ENCODE measurements around the gene OTOP3.
"Not testable (repeated sequence)": the region's sequence is repeated elsewhere in the genome, so short reads cannot be mapped to it uniquely, and the experiment has no call there.

Gene OTOP3

DNA sequence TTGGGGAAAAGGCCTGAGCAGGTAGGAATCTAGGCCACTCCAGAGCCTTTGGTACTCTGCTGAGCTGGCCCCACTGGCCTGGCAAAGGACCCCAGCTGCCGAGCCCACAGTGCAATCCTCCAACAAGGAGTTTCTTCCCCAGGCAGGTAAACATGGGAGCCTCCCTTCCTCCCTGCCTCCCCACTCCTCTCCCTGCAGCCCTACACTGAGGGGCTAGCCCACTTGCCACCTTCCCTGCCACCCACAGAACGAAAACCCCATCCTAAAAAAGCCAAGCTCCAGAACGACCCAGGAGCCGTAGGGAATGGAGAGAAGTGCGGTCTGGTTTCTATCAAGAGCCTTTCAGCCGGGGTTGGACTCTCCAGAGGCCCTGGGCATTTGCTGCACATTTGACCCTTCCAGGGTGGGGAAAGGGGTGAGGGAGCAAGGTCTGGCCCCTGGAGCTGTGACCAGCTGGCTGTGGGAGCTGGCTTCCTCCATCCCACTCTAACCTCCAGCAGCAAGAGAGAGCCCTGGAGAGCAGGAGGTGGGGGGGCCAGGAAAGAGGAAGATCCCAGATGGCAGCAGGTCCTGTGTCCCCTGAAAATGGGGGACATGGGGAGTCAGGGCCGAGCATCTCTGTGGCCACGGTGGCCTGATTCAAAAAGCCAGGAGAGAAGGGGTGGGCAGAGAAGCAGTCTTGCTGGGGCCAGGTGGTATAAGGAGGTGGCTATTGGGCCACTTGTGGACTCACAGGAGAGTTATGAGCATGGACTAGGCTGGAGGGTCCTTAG lies 35.6 kb downstream of the OTOP3 start:
- Histone ChIP-seq H3K9ac (ENCODE audit: low read length) (peak overlapping the region; percentile 79), H3K4me1 (ENCODE audit: control insufficient read depth, insufficient read depth, low read length) (peaks cover 47% of the 10 kb centered on the region), H3K9me3 (ENCODE audit: control insufficient read depth, low read length) (no peaks in the 10 kb centered on the region), H3K4me3 (ENCODE audit: low read length) (peak overlapping the region; percentile 69), H3K27me3 (ENCODE audit: control insufficient read depth, insufficient read depth, low read length) (peaks cover 4% of the 10 kb centered on the region), H3K36me3 (ENCODE audit: control insufficient read depth, insufficient read depth, low read length) (no peaks in the 10 kb centered on the region)

DNA sequence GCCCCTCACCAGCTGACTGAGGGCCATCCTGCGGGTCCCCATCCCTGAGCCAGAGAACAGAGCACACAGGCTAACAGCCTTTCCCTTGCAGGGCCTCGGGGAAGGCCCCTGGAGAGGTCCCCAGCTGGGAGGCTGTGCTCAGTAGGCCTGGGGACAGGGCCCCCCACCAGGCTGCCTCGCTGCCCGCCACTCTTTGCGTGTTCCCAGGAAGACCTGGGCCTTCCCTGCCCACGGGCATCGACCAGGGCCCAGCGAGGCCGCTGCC lies 36.1 kb downstream of the OTOP3 start:
- peaks cover 47% of the 10 kb centered on the region for H3K4me1 ChIP-seq (ENCODE audit: control insufficient read depth, insufficient read depth, low read length)
- peak overlapping the region; percentile 79 for H3K9ac ChIP-seq (ENCODE audit: low read length)
- no peaks in the 10 kb centered on the region for H3K9me3 ChIP-seq (ENCODE audit: control insufficient read depth, low read length)
- no peaks in the 10 kb centered on the region for H3K36me3 ChIP-seq (ENCODE audit: control insufficient read depth, insufficient read depth, low read length)
- H3K27me3 ChIP-seq (ENCODE audit: control insufficient read depth, insufficient read depth, low read length) = peaks cover 4% of the 10 kb centered on the region
- peak overlapping the region; percentile 69 for H3K4me3 ChIP-seq (ENCODE audit: low read length)

GRCh38 chr17:74972107-74972972 lies 36.6 kb downstream of the OTOP3 start, which contains the start of gene HID1:
HID1 (minus strand) TSS chr17:74972759; CDS start chr17:74972656, 103 bp downstream.
- peaks cover 47% of the 10 kb centered on the region for H3K4me1 ChIP-seq (ENCODE audit: control insufficient read depth, insufficient read depth, low read length)
- no peaks in the 10 kb centered on the region for H3K9me3 ChIP-seq (ENCODE audit: control insufficient read depth, low read length)
- peak within 1 kb of the TSS; percentile 79 for H3K9ac ChIP-seq (ENCODE audit: low read length)
- no peaks in the 10 kb centered on the region for H3K36me3 ChIP-seq (ENCODE audit: control insufficient read depth, insufficient read depth, low read length)
- H3K4me3 ChIP-seq (ENCODE audit: low read length) = peak within 1 kb of the TSS; percentile 69
- peaks cover 4% of the 10 kb centered on the region for H3K27me3 ChIP-seq (ENCODE audit: control insufficient read depth, insufficient read depth, low read length)

DNA sequence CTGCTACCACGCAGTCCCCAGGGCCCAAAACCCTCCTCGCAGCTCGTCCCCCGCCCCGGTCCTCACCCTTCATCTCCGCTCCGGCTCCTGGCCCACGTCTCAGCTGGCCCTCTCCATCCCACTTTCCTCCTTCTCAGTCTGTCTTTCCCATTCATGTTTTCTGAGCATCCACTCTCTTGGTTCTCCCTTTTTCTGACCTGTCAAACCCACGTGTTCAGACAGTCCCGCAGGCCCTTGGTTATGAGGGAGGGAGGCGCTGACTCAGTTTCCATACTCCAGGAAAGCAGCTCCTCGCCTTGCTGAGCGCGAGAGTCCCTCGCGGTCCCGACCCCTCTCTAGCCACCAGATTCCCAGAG lies 37.3 kb downstream of the OTOP3 start:
- Histone ChIP-seq H3K36me3 (ENCODE audit: control insufficient read depth, insufficient read depth, low read length) (no peaks in the 10 kb centered on the region), H3K9ac (ENCODE audit: low read length) (peak overlapping the region; percentile 79), H3K9me3 (ENCODE audit: control insufficient read depth, low read length) (no peaks in the 10 kb centered on the region), H3K4me3 (ENCODE audit: low read length) (no peak overlapping the region), H3K27me3 (ENCODE audit: control insufficient read depth, insufficient read depth, low read length) (peaks cover 4% of the 10 kb centered on the region), H3K4me1 (ENCODE audit: control insufficient read depth, insufficient read depth, low read length) (peaks cover 47% of the 10 kb centered on the region)

GRCh38 chr17:74975943-74976342 lies 40.2 kb downstream of the OTOP3 start:
- Histone ChIP-seq H3K9ac (ENCODE audit: low read length) (no peak overlapping the region), H3K36me3 (ENCODE audit: control insufficient read depth, insufficient read depth, low read length) (no peaks in the 10 kb centered on the region), H3K9me3 (ENCODE audit: control insufficient read depth, low read length) (no peaks in the 10 kb centered on the region), H3K4me3 (ENCODE audit: low read length) (no peak overlapping the region), H3K4me1 (ENCODE audit: control insufficient read depth, insufficient read depth, low read length) (peaks cover 20% of the 10 kb centered on the region), H3K27me3 (ENCODE audit: control insufficient read depth, insufficient read depth, low read length) (peaks cover 4% of the 10 kb centered on the region)

- H3K27me3 ChIP-seq (ENCODE audit: control insufficient read depth, insufficient read depth, low read length) = no peaks in the 10 kb centered on the region
- H3K4me1 ChIP-seq (ENCODE audit: control insufficient read depth, insufficient read depth, low read length) = peaks cover 27% of the 10 kb centered on the region
- no peaks in the 10 kb centered on the region for H3K36me3 ChIP-seq (ENCODE audit: control insufficient read depth, insufficient read depth, low read length)
- no peaks in the 10 kb centered on the region for H3K9me3 ChIP-seq (ENCODE audit: control insufficient read depth, low read length)
- no peak overlapping the region for H3K4me3 ChIP-seq (ENCODE audit: low read length)
- no peak overlapping the region for H3K9ac ChIP-seq (ENCODE audit: low read length)
Observed at GRCh38 chr17:74977802-74978201, 42.1 kb downstream of the OTOP3 start.

GRCh38 chr17:74978240-74978639 lies 42.5 kb downstream of the OTOP3 start:
- H3K4me1 ChIP-seq (ENCODE audit: control insufficient read depth, insufficient read depth, low read length) = peaks cover 22% of the 10 kb centered on the region
- H3K36me3 ChIP-seq (ENCODE audit: control insufficient read depth, insufficient read depth, low read length) = no peaks in the 10 kb centered on the region
- H3K27me3 ChIP-seq (ENCODE audit: control insufficient read depth, insufficient read depth, low read length) = no peaks in the 10 kb centered on the region

GRCh38 chr17:74979408-74980146 lies 43.9 kb downstream of the OTOP3 start:
- Histone ChIP-seq H3K9ac (ENCODE audit: low read length) (no peak overlapping the region), H3K27me3 (ENCODE audit: control insufficient read depth, insufficient read depth, low read length) (no peaks in the 10 kb centered on the region), H3K4me3 (ENCODE audit: low read length) (no peak overlapping the region), H3K9me3 (ENCODE audit: control insufficient read depth, low read length) (no peaks in the 10 kb centered on the region), H3K4me1 (ENCODE audit: control insufficient read depth, insufficient read depth, low read length) (peaks cover 21% of the 10 kb centered on the region), H3K36me3 (ENCODE audit: control insufficient read depth, insufficient read depth, low read length) (no peaks in the 10 kb centered on the region)

More at GRCh38 chr17:74978240-74978639, 42.5 kb downstream of the OTOP3 start:
- H3K9ac ChIP-seq (ENCODE audit: low read length) = no peak overlapping the region
- no peak overlapping the region for H3K4me3 ChIP-seq (ENCODE audit: low read length)
- no peaks in the 10 kb centered on the region for H3K9me3 ChIP-seq (ENCODE audit: control insufficient read depth, low read length)

DNA sequence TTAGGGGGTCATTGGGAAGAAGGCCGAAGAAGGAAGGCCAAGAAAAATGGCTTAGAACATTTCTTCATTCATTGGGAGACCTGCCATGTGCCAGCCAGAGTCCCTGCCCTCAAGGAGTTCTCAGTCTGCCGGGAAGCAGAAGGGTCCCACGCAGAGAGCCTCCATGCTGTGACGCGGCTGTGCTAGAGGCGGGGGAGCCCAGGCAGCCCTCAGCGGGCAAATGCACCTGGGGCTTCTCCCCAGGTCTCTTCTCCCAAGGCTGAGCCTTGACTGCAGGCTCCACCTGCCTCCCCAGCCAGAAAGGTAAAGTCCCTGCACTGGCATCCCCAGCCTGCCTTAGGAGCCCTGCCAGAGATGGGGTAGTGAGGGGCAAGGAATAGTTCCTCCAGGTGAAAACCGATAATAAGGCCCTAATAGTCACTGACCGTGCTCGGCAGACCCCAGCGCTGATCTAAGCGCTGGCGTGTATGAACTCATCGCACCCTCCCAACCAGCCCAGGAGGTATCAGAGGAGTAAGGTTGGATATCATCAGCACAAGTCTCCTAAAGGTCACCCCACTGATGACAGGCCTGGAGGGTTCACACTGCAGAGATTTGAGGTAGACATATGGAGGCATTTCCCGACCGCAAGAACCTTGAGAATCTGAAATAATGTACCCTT lies 45.8 kb downstream of the OTOP3 start:
- Histone ChIP-seq H3K4me1 (ENCODE audit: control insufficient read depth, insufficient read depth, low read length) (peaks cover 25% of the 10 kb centered on the region), H3K36me3 (ENCODE audit: control insufficient read depth, insufficient read depth, low read length) (no peaks in the 10 kb centered on the region)

DNA sequence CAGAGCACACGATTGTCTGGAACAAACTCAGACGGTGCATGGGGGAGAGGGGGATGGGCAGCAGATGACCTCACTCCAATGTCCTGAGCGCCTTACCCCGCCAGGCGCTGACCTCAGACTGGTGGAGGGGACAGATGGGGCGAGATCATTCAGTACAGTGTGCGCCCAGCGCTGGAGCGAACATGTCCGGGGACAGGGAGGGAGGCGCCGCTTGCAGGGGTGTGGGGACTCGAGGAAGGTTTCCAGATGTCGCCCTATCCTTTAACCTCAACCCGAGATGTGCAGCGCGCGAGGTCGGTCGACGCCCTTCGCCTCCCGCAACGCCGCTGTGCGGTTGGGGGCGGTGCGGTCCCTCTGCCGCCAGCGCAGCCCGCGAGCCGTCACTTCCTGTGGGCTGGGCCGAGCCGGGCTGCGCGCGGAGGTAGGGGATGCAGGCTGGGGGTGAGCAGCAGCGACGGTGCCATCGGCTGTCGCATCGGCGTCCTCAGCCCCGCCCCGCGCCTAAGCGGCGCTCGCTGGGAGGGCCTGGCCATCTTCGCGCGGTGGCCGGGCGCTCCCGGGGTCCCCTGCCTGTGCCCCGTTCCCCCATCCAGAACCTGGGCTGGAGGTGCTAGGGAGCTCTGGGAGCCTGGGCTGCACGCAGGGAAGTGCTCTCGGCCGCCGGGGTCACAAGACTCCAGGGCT lies 46.4 kb downstream of the OTOP3 start:
- Histone ChIP-seq H3K27me3 (ENCODE audit: control insufficient read depth, insufficient read depth, low read length) (no peaks in the 10 kb centered on the region), H3K4me1 (ENCODE audit: control insufficient read depth, insufficient read depth, low read length) (peaks cover 29% of the 10 kb centered on the region), H3K9me3 (ENCODE audit: control insufficient read depth, low read length) (no peaks in the 10 kb centered on the region), H3K9ac (ENCODE audit: low read length) (peak overlapping the region; percentile 79), H3K4me3 (ENCODE audit: low read length) (peak overlapping the region; percentile 77), H3K36me3 (ENCODE audit: control insufficient read depth, insufficient read depth, low read length) (no peaks in the 10 kb centered on the region)

More for the DNA sequence above, 45.8 kb downstream of the OTOP3 start:
- no peaks in the 10 kb centered on the region for H3K9me3 ChIP-seq (ENCODE audit: control insufficient read depth, low read length)
- peak overlapping the region; percentile 77 for H3K4me3 ChIP-seq (ENCODE audit: low read length)
- no peaks in the 10 kb centered on the region for H3K27me3 ChIP-seq (ENCODE audit: control insufficient read depth, insufficient read depth, low read length)
- H3K9ac ChIP-seq (ENCODE audit: low read length) = peak overlapping the region; percentile 79

GRCh38 chr17:74982663-74983313 lies 47.1 kb downstream of the OTOP3 start:
- not testable (repeated sequence) for H3K9me3 ChIP-seq (ENCODE audit: control insufficient read depth, low read length); H3K36me3 ChIP-seq (ENCODE audit: control insufficient read depth, insufficient read depth, low read length); H3K27me3 ChIP-seq (ENCODE audit: control insufficient read depth, insufficient read depth, low read length)
- Histone ChIP-seq H3K9ac (ENCODE audit: low read length) (peak overlapping the region; percentile 79), H3K4me1 (ENCODE audit: control insufficient read depth, insufficient read depth, low read length) (peaks cover 32% of the 10 kb centered on the region), H3K4me3 (ENCODE audit: low read length) (peak overlapping the region; percentile 77)

Measured in mucosa of stomach (tissue), 1 donor.